Fibroblast of skin of back (primary cell): ENCODE measurements around the gene MAD1L1.
"Not testable (repeated sequence)": the region's sequence is repeated elsewhere in the genome, so short reads cannot be mapped to it uniquely, and the experiment has no call there.

ENCODE experiments used
- DNase-seq: peaks from one replicate; pipeline ENCODE4 v3.0.0-alpha.2; 2013

Gene MAD1L1

GRCh38 chr7:1845536-1846311, 387.0 kb downstream of the MAD1L1 start:
- no peak for DNase-seq

- DNase-seq, result no peak
Measured at GRCh38 chr7:1844951-1845390, 387.8 kb downstream of the MAD1L1 start.

GRCh38 chr7:1844336-1844950, 388.3 kb downstream of the MAD1L1 start:
- no peak for DNase-seq

- no peak for DNase-seq
Measured at GRCh38 chr7:1843921-1844335, 388.8 kb downstream of the MAD1L1 start.

GRCh38 chr7:1843271-1843861, 389.4 kb downstream of the MAD1L1 start:
- DNase-seq, result peak; percentile 81

- DNase-seq, result peak; percentile 75
Measured at GRCh38 chr7:1842321-1843221, 390.2 kb downstream of the MAD1L1 start.

- DNase-seq, result not testable (repeated sequence)
Measured at GRCh38 chr7:1841286-1842021, 391.3 kb downstream of the MAD1L1 start.

GRCh38 chr7:1840744-1841143, 392.0 kb downstream of the MAD1L1 start:
- DNase-seq, result not testable (repeated sequence)

- no peak for DNase-seq
Measured at GRCh38 chr7:1839701-1840100, 393.0 kb downstream of the MAD1L1 start.

- DNase-seq, result not testable (repeated sequence)
Measured at GRCh38 chr7:1838911-1839531, 393.7 kb downstream of the MAD1L1 start.

- DNase-seq, result not testable (repeated sequence)
Measured at GRCh38 chr7:1838544-1838872, 394.2 kb downstream of the MAD1L1 start.

GRCh38 chr7:1837696-1838543, 394.8 kb downstream of the MAD1L1 start:
- not testable (repeated sequence) for DNase-seq

GRCh38 chr7:1831933-1832535, 400.7 kb downstream of the MAD1L1 start:
- DNase-seq, result not testable (repeated sequence)

- DNase-seq, result not testable (repeated sequence)
Measured at GRCh38 chr7:1831471-1831870, 401.3 kb downstream of the MAD1L1 start.

GRCh38 chr7:1829668-1830067, 403.1 kb downstream of the MAD1L1 start:
- not testable (repeated sequence) for DNase-seq

- DNase-seq, result no peak
Measured at GRCh38 chr7:1829111-1829510, 403.6 kb downstream of the MAD1L1 start.

- not testable (repeated sequence) for DNase-seq
Measured at GRCh38 chr7:1828170-1828569, 404.6 kb downstream of the MAD1L1 start.

GRCh38 chr7:1827521-1827981, 405.2 kb downstream of the MAD1L1 start:
- DNase-seq, result not testable (repeated sequence)

- not testable (repeated sequence) for DNase-seq
Measured at GRCh38 chr7:1826931-1827330, 405.8 kb downstream of the MAD1L1 start.
